ENCODE data around the gene SLIT3.

The SLIT3 gene

DNA sequence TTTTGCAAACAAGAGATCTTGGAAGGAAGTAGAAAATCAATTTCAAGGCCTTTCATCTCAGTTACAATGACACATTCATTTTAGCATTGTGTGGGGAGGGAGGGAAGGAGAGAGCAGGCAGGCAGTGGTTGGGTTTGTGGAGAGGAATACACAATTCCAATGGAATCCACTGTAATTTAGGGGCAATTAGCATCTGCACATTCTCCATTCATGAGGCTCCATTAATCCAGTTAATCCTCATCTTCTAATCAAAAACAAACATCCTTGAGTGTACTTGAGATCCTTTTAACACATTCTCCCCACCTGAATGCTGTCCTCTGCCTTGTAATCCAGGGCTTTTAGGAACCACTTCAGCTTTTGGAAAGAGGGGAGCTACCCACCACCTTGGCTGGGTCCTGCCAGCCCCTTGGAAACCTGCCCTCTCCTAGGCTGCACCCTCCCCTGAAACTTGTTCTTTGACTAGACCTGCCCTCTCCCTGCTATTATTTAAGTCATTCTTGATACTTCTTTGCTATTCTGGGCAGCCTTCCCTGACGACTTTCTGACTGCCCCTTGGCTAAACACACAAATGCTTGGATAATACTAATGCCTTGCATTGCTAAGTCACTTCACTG lies 271.2 kb downstream of the SLIT3 start:
- DNase-seq (ENCODE audit: low spot score) = no peak

DNA sequence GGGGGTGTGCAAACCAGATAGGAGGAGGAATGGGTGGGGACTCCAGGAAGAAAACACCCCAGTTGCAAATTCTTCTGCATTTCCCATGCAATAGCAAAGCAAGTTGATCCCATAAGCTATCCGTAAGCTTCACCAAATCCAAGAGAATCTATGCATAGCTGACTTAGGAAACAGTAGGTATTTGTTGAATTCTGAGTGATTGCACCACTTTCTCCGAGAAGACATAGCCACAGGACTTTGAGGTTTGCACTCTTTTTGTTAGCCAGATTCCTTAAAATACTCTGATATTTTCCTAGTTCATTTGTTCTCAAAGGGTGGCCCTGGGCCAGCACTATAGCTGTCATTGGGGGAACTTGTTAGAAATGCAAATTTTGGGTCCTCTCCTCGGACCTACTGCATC lies 271.9 kb downstream of the SLIT3 start:
- no peak for DNase-seq (ENCODE audit: low spot score)

DNA sequence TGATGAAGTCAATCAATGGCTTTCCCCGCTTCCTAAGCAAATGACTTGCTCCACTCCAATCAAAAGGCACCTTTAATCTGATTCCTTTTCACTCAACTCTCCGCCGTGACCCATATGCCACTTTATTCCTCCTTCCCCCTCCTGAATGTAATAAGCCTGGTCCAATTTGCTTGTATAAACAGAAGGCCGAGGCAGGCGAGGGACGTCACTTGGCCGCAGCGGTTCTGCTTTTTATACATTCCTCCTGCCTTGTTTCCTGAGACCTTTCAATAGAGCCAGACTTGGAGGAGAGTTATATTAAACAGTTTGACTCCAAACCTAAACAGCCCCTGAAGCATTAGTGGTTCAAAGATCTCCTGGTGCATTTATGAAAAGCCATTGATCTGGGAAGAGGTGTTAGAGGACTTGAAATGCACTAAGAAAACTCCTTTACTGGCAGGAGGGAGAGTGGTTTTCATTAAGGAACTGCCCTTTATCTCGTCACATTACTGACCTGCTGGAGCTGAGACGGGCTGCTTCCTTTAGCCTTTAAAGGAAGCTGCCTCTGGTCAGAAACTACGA lies 273.4 kb downstream of the SLIT3 start:
- DNase-seq (ENCODE audit: low spot score) = no peak

DNA sequence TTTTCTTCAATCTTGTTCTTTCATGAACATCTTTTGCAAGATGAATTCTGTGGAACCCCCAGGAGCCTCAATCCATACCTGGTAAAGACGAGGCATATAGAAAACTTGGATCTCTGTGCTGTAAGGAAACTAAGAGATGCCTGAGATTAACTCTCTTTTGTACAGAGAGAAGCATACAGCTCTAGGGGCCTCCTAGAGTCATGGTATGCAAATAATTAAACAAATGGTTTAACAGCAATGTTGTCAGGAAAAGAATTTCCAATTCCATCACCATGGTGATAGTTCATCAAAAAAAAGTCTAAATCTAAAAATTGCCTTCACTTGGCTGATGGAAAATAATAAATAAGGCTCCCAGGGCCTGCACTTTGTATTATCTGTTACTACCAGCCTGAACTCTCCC lies 275.4 kb downstream of the SLIT3 start:
- no peak for DNase-seq (ENCODE audit: low spot score)

DNA sequence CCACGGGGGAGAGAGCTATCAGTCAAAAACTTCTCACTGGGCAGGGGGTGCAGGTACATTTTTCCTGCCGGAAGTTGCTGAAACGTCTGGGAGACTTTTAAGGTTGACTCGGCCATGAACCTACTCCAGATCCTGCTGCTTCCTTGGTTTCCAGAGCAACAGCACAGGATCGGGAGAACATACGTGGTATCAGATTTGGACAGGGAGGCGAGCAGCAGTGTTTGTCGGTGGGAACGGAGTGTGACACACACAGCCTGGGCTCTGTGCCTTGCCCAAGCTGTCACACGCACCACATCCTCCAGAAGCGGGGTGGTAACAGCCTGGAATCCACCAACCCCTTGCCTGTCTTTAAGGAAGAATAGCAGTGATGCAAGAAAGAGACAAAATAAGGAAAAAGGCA lies 276.5 kb downstream of the SLIT3 start:
- peak; percentile 43 for DNase-seq (ENCODE audit: low spot score)

GRCh38 chr5:169022718-169023117 lies 278.2 kb downstream of the SLIT3 start:
- no peak for DNase-seq (ENCODE audit: low spot score)

- DNase-seq (ENCODE audit: low spot score) = no peak
Measured at GRCh38 chr5:169020102-169020501, 280.8 kb downstream of the SLIT3 start.

DNA sequence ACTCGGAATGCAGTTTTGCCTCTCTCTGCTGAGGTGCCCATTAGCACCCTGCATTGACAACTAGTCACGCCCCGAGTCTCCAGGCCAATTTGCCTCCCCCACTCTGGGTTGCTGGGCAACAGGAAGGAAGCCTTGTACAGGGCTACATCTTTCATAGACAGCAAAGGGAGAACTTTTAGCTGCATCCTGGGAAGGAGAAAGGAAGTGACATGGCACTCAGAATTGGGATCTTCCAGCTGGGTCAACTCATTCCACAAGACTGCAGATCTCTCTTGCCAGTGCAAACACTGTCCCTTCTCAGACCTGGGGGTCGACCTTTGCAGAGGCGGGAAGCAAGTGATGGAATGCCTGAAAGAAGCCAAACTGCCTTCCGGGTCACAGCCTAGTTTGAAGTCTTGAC lies 282.0 kb downstream of the SLIT3 start:
- no peak for DNase-seq (ENCODE audit: low spot score)

DNA sequence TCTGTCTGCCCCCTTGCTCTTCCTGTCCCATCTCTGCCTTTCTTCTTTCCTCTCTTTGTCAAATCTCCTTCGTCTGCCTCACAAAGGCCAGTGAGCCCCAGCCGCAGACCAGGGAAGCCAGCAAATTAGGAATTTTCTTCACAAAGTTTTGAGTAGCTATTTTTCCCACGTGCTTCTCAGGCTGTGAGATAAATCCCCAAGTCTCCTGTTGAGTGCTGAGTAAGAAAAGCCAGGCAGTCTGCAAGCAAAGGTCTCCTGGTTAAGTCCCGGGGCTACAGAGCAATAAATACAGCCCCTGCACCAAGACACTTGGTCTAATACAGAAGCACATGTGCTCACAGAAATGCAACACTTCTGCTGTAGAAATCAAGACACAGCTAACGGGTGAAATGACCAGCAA lies 284.9 kb downstream of the SLIT3 start:
- no peak for DNase-seq (ENCODE audit: low spot score)

DNA sequence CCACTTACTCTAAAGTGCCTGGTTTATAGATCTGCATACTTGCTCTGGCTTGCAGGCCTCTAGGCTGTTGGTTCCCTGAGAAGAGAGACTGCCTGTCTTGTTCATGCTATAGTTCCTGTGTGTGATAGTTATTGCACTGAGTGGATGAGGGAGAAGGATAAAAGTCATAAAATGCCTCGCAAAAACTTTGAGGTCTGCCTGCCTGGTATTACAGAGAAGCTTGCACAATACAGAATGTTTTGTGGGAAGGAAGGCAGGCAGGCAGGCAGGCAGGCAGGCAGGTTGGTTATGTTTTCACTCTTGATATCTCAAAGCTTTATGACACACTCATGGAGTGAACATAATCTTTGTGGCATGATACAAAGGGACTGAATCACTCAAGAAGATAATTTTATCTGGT lies 287.1 kb downstream of the SLIT3 start:
- no peak for DNase-seq (ENCODE audit: low spot score)

DNA sequence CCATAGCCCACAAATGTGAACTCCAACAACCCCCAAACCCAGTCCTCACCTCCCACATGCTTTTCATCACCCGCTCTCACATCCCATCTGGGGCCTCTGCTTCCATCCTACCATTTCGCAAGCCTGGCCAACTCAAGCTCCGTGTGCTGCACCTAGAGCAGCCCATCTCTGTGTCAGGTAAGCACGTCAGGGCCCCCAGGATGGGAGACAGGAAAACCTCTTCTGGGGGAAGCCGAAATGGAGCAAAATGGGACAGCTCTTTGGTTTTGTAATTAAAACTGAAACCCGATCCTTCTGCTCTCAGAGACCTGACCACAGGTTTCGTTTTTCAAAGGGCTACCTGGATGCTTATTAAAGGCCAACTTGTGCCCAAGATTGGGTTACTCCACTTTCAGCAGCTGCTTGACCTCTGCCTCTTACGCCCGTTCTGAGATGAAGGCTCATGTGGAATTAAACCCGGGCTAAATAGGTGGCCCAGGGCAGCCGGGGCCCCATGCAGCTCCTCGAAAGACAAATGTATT lies 287.7 kb downstream of the SLIT3 start:
- DNase-seq (ENCODE audit: low spot score) = no peak

DNA sequence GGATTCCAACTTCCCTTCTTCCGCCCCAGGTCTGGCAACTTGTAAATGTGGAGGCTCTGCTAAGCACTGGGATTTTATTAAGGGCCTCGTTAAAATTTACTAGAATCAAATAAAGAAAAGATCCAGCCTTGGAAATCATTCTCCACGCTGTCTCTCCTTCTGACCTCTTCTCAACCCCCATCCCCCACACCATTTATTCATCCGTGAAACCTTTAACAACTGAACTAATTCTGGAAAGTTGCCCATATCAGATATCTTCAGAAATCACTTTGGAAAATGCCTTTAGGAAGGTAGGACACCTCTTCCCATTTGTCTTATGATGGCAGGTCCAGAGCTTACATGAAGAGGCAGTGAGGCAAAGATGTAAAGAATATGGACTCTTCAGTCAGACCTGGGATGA lies 288.5 kb downstream of the SLIT3 start:
- no peak for DNase-seq (ENCODE audit: low spot score)

DNA sequence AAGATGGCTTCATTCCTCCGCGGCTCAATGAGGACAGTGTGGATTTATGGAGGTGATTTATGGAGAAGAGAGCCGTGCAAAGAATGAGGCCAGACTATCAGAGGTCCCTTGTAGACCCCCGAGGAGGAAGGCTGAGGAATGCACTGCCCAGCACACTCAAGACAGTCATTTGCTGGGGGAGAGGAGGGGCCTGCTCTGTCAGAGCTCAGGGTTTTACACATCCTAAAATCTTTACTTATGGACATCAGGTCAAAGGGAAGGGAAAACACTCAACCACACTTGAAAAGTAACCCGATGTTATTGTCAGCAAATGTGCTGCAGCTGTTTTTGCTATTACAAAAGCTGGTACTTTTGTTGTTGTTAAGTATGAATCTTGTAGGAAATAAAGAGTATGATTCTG lies 289.5 kb downstream of the SLIT3 start:
- DNase-seq (ENCODE audit: low spot score) = no peak

DNA sequence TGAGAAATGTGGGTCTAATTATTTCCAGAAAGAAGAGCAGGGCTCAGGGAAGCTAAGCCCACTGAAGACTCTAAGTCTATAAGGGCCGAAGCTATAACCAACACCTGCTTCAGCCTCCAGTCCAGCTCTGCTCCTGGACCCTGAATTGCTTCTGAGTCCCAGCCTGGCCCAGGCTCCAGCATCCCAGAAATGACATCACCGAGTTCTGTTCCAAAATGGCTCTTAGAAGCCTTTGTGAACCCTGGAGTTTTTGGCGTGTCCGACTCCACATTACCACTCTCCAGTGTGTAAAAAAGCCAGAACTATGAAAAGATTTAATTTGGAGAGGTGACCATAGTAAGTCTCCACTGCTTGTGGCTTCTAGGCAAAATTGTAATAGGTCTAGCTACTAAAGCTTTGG lies 289.9 kb downstream of the SLIT3 start:
- peak; percentile 66 for DNase-seq (ENCODE audit: low spot score)

DNA sequence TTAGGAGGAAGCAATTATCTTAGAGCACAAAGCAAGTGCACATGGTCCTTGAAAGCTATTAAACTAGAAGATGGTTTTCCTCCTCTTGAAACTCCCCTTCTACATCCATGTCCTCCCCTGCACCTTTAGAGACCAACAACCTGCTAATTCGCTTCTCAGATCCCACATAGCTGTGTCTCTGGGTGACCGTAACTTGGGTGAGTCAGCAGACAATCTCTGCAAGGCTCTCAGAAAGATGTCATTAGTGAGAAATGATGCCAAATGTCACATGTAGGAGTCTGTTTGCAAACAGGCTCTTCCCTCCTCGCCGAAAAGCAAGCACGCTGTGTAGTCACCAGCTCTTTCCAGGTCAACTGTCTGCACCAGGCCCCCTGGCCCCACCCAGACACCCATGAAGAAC lies 291.8 kb downstream of the SLIT3 start:
- peak; percentile 76 for DNase-seq (ENCODE audit: low spot score)

- no peak for DNase-seq (ENCODE audit: low spot score)
Measured at GRCh38 chr5:169006842-169007790, 293.8 kb downstream of the SLIT3 start.

- DNase-seq (ENCODE audit: low spot score) = no peak
Measured at GRCh38 chr5:169004551-169004950, 296.4 kb downstream of the SLIT3 start.

DNA sequence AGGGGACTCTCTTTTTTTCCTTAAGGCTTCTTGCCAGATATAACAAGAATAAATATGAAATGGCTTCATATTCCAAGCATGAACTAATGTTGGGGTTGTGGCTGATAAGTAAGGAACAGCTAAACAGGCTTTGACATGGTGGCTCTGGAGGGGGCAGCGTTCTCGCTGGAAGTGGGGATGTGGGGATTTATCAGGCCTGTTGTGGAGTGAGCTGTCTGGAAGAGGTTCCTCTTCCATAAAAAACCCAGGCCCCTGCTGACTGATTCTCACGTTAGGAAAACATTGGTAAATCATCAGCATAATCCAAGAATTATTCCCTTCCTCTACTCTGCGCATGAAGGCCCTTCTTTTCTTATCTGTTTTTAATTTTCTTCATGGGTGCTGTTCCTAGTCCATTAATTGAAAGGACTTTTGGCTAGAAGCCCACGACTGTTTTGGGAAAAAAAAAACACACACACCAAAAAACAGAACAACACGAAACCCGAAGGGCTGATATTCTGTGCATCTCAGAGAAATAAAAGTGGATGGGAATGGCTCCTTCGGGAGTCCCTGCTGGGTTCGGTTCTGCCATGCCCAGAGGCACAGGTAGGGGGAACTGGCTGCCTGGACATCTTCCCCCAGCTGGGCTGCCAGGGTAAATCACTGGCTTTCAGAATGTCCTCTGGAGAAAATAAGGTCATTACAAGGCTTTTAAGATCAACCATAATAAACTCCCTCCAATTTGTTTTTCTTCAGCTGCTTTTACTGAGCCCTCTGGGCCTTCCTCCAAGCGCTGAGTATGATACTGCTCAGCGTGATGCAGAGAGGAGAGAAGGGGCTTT lies 297.0 kb downstream of the SLIT3 start:
- DNase-seq (ENCODE audit: low spot score) = peak; percentile 74

DNA sequence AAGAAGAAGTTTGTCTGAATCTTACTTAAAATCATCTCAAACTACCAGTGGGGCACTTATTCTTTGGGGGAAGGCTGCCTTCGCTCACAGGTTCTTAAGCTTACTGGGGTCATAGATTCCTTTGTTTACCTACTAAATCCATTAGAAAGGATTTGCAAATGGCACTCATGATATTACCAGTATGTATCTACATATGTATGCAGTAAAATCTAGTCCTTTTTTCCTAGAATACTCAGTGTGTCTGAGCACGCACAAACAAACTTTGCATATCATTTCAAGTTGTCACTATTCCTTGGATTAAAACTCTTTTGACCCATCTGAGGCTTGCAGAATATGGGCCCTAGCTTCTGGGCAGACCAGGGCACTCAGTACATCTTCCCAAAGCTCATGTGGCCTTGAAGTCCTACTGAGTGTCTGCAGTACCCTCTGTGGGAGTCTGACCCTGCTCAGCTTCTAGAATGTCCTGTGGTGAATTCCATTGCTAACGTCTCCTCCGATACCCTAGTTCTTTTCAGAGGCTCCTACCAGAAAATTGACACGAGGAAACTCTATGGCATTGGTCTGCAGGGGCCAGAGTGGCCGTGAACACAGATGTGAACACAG lies 297.9 kb downstream of the SLIT3 start:
- no peak for DNase-seq (ENCODE audit: low spot score)

GRCh38 chr5:169001394-169001793 lies 299.5 kb downstream of the SLIT3 start:
- no peak for DNase-seq (ENCODE audit: low spot score)

DNA sequence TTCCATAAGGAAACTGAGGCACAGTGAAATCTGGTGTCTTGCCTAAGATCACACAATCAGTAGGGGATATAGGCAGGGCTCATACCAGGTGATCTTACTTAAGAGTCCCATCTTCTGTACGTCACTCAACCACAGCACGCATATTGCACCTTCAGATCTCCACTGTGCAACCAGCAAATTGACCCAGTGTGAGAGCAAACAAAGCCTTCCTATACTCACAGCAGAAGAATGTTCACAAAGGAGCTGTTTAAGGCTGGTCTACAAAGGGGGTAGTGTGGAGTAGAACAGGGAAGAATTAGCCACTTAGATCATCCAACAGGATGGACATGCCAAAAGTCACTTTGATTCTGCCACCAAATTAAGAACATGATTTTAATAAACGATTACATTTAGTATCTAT lies 305.9 kb downstream of the SLIT3 start:
- no peak for DNase-seq (ENCODE audit: low spot score)

- no peak for DNase-seq (ENCODE audit: low spot score)
Measured at GRCh38 chr5:168992687-168993086, 308.3 kb downstream of the SLIT3 start.
